NCI-H2081 (cell line): ENCODE results near the gene RXRB.

ENCODE experiments used
- DNase-seq, 2 experiments: peaks; one replicate each; lab custom pipeline; 2025; lab: John Stamatoyannopoulos, UW

Gene RXRB

DNA sequence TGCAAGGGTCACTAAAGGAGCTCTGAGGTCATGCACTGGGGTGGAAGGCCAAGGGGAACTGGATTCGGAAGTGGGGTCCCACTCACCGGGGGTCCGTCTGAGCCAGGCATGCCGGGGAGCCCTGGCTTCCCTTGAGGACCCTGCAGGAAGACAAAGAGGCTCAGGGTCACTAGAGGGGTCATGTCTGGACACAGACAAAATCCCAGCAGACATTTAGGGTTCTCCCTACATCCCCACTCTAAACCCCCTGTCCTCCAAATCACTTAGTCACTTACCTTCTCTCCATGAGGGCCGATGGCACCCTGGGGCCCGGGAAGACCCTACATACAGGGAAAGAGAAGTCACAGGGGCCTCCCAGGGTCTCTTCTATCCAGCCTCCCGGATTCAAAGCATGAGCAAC is 23.6 kb downstream of the RXRB start:
- no peak for DNase-seq

- no peak for DNase-seq
These were observed 24.9 kb downstream of the RXRB start for GRCh38 chr6:33175436-33176069.

DNA sequence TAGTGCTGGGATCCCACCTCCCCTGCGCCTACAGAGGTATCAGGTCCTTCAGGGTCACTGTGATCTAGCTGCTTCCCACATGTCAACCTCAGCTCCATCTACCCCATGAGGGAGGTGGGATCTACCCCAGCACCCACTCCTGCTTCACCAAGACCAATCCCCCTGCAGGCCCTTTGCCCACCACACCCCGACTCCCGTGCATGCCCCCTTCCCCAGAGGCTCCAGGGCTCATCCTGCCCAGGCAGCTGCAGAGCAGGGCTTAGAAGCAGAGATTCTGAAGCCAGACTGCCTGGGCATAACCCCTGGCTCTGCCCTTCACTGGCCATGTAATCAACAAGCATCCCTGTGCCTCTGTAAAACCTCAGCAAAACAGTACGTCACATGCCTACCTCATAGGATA is 25.7 kb downstream of the RXRB start:
- no peak for DNase-seq

DNA sequence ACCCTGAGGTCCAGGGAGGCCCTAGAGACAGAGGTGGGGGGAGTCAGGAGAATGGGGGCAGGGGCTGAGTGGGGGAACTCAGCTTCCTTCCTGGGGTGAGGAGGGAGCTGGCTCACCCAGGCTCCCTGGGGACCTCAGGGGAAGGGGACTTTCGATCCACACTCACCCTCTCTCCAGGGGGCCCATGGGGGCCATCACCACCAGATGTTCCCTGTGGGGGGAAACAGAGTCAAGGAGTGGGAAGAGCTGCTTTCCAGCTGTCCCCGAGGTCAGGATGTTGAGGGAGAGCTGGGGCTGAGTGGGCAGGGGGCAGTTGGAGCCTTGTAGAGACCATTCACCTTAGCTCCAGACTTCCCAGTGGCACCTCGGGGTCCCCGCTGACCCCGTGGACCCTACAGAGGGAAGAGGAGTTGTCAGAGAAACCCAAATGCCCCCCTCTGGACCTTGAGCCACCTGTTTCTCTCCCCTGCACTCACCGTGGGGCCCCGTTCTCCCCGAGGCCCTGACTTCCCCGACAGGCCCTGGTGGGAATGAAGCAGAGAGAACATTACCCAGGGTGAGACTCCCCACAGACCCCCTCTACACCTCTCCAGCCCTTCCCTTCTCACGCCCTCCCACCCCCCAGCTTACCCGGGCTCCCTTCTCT is 26.8 kb downstream of the RXRB start:
- DNase-seq, result no peak

DNA sequence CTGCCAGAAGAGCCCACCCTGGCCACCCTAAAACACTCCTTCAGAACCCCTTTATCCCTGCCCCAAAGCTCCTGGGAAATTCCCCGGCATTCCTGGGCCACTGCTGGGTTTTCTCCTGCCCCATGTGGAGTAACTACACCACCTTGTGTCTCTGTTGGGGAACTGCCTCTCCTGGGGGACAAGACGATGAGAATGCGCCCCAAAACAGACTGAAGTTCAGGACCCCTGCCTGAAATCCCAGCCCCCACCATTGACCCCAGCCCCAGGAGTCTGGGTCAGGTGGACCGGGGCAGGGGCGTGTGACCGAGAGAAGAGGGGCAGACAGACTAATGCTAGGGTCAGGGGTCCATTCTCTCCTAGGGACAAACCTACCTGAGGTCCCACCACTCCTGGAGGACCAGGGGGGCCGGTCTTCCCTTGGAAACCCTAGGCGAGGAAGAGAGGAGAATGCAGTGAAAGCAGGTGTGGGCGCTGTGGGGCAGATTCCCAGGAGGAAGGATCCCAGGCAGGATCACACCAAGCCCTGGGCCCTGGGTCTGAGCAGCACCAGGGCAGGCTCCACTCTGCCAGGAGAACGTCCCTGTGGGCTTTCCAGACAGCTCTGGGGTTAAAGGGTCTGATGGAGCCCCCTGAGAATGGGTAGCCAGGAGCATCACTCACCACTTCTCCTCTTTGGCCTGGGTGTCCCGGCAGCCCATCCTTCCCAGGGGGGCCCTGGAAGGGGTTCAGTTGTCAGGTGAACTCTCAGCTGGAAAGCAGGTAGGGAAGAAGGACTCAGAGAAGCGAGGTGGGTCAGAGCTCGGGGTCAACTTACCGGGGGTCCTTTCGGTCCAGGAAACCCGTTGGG is 27.6 kb downstream of the RXRB start:
- DNase-seq, result no peak

- DNase-seq, result no peak
These were observed 28.4 kb downstream of the RXRB start for GRCh38 chr6:33171880-33172687.

DNA sequence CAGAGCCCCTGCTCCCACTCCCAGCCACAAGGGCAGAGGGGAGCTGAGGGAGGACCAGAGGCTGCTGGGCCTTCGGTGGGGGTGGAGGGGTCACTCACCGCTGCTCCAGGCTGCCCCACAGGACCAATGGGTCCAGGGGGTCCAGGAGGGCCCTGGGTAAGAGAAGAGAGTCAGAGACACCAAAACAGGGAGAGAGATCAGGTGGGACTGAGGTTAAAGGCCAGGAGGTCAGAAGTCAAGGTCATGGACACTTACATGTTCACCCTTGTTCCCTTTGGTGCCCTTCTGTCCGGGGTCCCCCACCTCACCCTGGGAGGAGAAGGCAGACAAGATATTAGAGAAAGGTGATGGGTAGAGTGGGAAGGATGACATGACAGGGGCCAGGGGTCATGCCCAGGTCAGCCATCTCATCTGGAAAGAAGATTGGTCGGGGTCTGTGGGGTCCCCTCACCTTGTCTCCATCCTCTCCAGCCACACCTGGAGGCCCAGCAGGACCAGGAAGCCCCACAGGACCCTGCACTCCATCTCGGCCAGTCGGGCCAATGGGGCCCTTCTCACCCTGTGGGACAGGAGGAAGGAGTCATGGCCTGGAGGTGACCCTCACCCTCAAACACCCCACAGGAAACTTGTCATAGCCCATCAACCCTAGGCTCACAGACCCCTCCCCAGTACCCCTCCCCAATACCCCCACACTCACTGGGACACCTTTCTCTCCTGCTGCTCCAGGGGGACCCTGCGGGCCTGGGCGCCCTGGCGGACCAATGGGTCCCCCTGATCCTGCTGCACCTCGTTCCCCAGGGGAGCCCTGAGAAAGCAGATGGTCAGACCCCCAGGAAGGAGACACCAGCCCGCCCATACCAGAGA is 29.2 kb downstream of the RXRB start:
- no peak for DNase-seq

- DNase-seq, result no peak
These were observed 30.1 kb downstream of the RXRB start for GRCh38 chr6:33170176-33171015.

DNA sequence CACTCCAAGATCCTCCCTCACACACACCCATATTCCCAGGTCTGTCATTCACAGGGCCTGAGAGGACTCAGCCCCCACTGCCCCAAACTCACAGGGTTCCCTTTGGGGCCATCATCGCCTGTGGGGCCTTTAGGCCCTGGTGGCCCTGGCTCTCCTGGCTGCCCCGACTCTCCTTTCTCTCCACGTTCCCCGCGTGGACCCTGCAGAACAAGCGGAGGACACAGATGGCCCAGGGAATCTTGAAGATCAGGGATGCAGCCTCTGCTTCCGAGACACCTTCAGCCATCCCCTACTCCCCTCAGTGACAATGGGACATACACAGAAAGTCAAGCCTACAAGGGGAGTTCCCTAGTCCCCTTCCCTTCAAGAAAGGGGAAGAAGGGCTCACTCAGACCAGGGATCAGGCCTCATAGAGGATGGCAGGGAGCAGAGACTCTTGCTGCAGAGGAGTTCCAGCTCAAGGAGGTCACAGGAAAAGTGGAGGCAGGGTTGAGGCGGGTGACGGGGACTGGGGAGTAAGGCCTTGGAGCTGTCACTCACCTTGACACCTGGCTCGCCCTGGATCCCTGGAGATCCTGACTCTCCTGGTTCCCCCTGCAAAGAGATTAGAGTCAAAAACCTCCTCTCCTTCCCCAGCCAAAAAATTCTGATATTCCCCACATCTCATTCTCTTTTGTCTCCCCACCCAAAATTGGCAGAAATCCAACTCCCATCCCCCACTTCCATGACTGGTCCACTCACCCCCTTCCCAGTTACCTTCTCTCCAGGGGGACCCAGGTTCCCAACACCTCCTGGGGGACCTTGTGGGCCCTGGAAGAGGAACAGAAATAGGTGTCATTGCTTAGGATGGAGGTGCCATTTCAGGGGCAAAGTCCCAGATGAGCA is 30.9 kb downstream of the RXRB start:
- no peak for DNase-seq

GRCh38 chr6:33168639-33169038 is 31.8 kb downstream of the RXRB start:
- no peak for DNase-seq

GRCh38 chr6:33168284-33168601 is 32.2 kb downstream of the RXRB start:
- no peak for DNase-seq

DNA sequence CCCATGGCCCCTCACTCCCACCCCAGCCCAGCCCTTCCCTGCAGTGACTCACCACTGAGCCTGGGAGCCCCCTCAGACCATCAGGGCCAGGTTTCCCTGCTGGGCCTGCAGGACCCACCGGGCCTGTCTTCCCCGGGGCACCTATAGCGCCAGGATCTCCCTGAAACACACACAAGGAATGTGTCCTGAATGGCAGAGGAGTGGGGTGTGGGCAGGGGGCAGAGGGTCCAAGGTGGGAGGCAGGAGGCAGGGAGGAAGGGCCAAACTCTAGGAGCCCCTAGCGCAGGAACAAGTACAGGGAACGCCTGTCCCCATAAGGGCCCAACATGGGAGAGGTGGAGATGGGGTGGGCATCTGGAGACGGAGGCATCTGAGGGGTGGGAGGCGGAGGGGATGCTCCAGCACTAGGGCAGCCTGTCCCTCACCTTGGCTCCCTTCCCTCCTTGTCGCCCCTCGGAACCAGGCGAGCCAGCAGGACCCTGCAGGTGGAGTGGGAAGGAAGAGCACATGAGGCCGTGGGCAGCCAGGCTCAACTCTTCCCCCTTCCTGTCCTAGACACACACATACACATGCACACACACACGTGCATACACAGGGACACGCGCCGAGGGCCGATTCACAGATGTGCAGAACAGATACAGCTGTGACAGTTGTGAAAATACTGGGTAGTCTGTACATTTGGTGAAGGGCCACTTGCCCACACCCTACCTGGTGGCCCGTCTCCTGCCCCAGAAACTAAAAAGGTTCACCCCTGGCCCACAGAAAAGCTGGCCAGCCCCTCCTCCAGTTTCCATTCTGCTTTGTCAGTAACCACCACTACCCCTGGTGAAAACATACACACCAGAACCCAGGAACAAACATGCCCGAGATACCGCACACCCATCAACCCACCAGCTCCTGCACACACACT is 32.8 kb downstream of the RXRB start:
- DNase-seq, result no peak

DNA sequence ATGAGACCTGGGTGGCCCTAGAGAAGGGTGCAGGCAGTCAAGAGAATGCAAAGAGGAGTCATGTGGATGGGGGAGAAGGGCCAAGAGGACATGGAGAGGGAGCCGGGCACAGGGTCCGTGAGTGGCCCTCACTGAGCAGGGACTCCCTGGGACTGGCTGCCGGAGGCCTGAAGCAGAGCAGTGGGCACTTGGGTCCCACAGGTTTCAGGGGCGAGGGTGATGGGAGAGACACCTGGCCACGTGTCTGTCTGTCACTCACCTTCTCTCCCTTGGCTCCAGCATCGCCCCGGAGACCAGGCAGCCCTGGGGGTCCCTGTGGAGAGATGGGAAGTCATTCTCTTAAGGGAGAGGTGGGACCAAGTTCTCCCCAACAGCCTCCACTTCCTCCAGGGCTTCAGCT is 33.7 kb downstream of the RXRB start:
- DNase-seq, result no peak

DNA sequence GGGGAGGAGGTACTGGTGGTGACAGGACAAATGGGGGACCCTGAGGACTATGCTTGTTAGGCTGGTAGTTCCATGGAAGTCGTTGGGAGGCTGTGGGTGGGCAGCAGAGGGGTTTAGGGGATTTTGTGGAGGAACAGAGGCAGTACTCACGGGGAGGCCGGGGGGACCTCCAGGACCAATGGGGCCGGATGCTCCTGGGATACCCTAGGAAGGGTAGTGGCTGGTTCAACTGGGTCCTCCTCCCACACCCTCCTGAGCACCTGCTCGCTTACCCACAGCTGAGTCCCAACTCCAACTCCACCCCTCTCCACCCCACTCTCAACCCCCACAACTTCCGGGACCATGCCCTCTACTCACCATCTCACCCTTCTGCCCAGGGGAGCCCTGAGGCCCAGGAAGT is 34.1 kb downstream of the RXRB start:
- DNase-seq, result no peak

GRCh38 chr6:33165581-33166258 is 34.7 kb downstream of the RXRB start:
- no peak for DNase-seq

- DNase-seq, result no peak
These were observed 35.6 kb downstream of the RXRB start for GRCh38 chr6:33164665-33165373.

- DNase-seq, result no peak
These were observed 36.3 kb downstream of the RXRB start for GRCh38 chr6:33164176-33164575.
